HG03066 (cell line): ENCODE results near the gene IRS2.

Experiments used
- ATAC-seq: cut with Tn5 transposase; IDR thresholded peaks from one replicate; pipeline ENCODE4 v1.9.1; 2021; ENCODE audit warnings: low read depth; ENCODE audit not compliant: unreplicated experiment

Gene IRS2

GRCh38 chr13:109781384-109782065, 4.9 kb downstream of the IRS2 start:
- ATAC-seq: no peak

- no peak for ATAC-seq
Observed at GRCh38 chr13:109780845-109781383, 5.5 kb downstream of the IRS2 start.

- no peak for ATAC-seq
Observed at GRCh38 chr13:109779876-109780510, 6.4 kb downstream of the IRS2 start.

GRCh38 chr13:109779074-109779473, 7.3 kb downstream of the IRS2 start:
- ATAC-seq: no peak

- ATAC-seq: peak; percentile 52
Observed at GRCh38 chr13:109778102-109778542, 8.3 kb downstream of the IRS2 start.

GRCh38 chr13:109776575-109776974, 9.8 kb downstream of the IRS2 start:
- ATAC-seq: peak; percentile 41

GRCh38 chr13:109773786-109774185, 12.6 kb downstream of the IRS2 start:
- ATAC-seq: no peak

GRCh38 chr13:109773276-109773675, 13.1 kb downstream of the IRS2 start:
- no peak for ATAC-seq

- no peak for ATAC-seq
Observed at GRCh38 chr13:109771926-109772325, 14.5 kb downstream of the IRS2 start.

GRCh38 chr13:109770436-109770835, 15.9 kb downstream of the IRS2 start:
- ATAC-seq: no peak

GRCh38 chr13:109769921-109770320, 16.5 kb downstream of the IRS2 start:
- ATAC-seq: no peak

- ATAC-seq: no peak
Observed at GRCh38 chr13:109769275-109769674, 17.1 kb downstream of the IRS2 start.

GRCh38 chr13:109768616-109769015, 17.8 kb downstream of the IRS2 start:
- no peak for ATAC-seq

GRCh38 chr13:109768176-109768575, 18.2 kb downstream of the IRS2 start:
- ATAC-seq: no peak

GRCh38 chr13:109767023-109767422, 19.4 kb downstream of the IRS2 start:
- ATAC-seq: no peak

- no peak for ATAC-seq
Observed at GRCh38 chr13:109764470-109765291, 21.7 kb downstream of the IRS2 start.

GRCh38 chr13:109764045-109764444, 22.3 kb downstream of the IRS2 start:
- ATAC-seq: no peak

- no peak for ATAC-seq
Observed at GRCh38 chr13:109762791-109763190, 23.6 kb downstream of the IRS2 start.

- ATAC-seq: no peak
Observed at GRCh38 chr13:109761695-109762094, 24.7 kb downstream of the IRS2 start.

- ATAC-seq: no peak
Observed at GRCh38 chr13:109760951-109761350, 25.4 kb downstream of the IRS2 start.

GRCh38 chr13:109760402-109760801, 26.0 kb downstream of the IRS2 start:
- ATAC-seq: no peak
